Chondrocyte (in vitro differentiated cells): ENCODE measurements around the gene MSL3B.
A peak's percentile ranks its signal among the peaks of the same experiment; 100 is the strongest.

Source experiments
- DNase-seq: peaks from one replicate; pipeline ENCODE4 v3.0.0; 2021; ENCODE audit warnings: mixed read lengths, low spot score
- H3K27ac Mint-ChIP-seq: one replicate; pipeline ENCODE4 v1.8.0; 2021; ENCODE audit warnings: mild to moderate bottlenecking, moderate library complexity, mixed read lengths; ENCODE audit not compliant: unreplicated experiment
- H3K27me3 Mint-ChIP-seq: 2 replicates; pipeline ENCODE4 v1.8.0; 2021; ENCODE audit warnings: low read depth, mixed read lengths
- H3K36me3 Mint-ChIP-seq: 2 replicates; pipeline ENCODE4 v1.8.0; 2021; ENCODE audit warnings: low read depth, mixed read lengths
- H3K4me1 Mint-ChIP-seq: 2 replicates; pipeline ENCODE4 v1.8.0; 2021; ENCODE audit warnings: low read depth, mild to moderate bottlenecking, mixed read lengths
- H3K4me3 Mint-ChIP-seq: one replicate; pipeline ENCODE4 v1.8.0; 2021; ENCODE audit warnings: mild to moderate bottlenecking, moderate library complexity, mixed read lengths; ENCODE audit not compliant: unreplicated experiment
- H3K9me3 Mint-ChIP-seq: 2 replicates; pipeline ENCODE4 v1.8.0; 2021; ENCODE audit warnings: low read depth, mixed read lengths
- TF ChIP-seq, protein P1 (sequence below): fragments of 200-600 bp; sonication (generic); IDR thresholded peaks from 2 replicates; pipeline ENCODE4 v1.5.0; 2021; ENCODE audit warnings: antibody characterized with exemption, mild to moderate bottlenecking, moderate library complexity

The MSL3B gene

DNA sequence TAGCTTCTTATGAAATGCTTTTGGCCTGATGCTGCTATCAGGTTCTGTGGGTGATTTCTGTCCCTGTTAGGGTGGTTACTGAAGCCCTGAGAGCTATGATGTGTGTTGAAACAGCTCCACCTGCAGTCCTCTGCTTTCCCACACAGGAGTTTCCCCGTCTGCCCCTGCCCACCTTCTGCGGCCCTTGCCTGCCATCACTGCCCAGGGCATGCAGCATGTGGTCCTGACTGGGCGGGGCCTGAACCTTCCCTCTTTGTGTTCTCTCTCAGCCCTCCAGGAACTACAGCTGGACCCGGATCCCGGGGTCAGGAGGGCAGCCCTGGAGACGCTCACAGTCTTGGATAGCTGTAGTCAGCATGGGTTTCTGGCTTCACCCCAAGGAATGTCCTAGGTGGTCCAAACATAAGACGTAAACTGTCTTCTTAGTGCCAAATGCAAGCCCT, 35.3 kb downstream of the MSL3B start:
- Mint-ChIP-seq H3K36me3 (peaks cover 1% of the 10 kb centered on the region), H3K9me3 (no peaks in the 10 kb centered on the region), H3K27me3 (no peaks in the 10 kb centered on the region), H3K27ac (no peak overlapping the region), H3K4me3 (no peak overlapping the region), H3K4me1 (peaks cover 11% of the 10 kb centered on the region)
- peak; percentile 64 for DNase-seq
- TF ChIP-seq, protein P1, sequence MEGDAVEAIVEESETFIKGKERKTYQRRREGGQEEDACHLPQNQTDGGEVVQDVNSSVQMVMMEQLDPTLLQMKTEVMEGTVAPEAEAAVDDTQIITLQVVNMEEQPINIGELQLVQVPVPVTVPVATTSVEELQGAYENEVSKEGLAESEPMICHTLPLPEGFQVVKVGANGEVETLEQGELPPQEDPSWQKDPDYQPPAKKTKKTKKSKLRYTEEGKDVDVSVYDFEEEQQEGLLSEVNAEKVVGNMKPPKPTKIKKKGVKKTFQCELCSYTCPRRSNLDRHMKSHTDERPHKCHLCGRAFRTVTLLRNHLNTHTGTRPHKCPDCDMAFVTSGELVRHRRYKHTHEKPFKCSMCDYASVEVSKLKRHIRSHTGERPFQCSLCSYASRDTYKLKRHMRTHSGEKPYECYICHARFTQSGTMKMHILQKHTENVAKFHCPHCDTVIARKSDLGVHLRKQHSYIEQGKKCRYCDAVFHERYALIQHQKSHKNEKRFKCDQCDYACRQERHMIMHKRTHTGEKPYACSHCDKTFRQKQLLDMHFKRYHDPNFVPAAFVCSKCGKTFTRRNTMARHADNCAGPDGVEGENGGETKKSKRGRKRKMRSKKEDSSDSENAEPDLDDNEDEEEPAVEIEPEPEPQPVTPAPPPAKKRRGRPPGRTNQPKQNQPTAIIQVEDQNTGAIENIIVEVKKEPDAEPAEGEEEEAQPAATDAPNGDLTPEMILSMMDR: peak; percentile 79

DNA sequence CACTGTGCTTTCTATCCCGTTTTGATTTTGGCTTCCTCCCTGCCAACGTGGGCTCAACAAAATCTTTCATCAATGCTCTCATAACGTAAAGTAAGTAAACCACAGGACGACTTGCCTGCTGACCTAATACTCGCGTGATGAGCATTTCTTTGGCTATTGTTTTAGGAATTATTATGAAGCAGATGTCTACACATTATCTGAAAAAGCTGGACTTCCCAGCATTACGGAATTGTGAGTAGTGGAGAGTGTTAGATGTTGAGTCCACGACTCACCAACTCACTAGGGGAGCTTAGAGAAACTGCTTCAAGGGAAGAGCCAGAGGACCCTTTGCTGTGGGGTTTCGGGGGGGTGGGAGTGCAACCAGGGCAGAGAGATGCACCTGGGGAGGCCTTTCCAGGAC, 35.8 kb downstream of the MSL3B start:
- Mint-ChIP-seq H3K4me1 (peaks cover 11% of the 10 kb centered on the region), H3K36me3 (peaks cover 1% of the 10 kb centered on the region), H3K27me3 (no peaks in the 10 kb centered on the region), H3K4me3 (no peak overlapping the region), H3K9me3 (no peaks in the 10 kb centered on the region), H3K27ac (no peak overlapping the region)
- DNase-seq: no peak
- TF ChIP-seq, protein P1: no peak

DNA sequence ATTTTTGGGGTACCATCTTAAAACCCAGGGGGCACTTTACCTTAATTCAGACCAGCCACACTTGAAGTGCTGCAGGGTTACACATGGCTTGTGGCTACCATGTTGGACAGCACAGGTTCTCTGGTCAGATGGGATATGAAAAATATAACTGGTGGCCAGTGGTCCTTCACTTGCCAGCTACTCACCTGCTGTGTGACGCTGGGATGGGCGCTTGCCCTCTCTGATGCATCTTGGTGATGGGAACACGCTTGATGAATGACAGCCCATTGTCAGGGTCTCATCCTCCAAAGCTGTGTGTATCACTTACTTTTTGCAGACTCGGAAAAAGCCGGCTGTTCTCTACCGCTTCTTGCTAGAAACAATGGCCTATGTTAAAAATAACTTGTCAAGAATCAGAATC, 36.3 kb downstream of the MSL3B start:
- Mint-ChIP-seq H3K27ac (no peak overlapping the region), H3K4me3 (no peak overlapping the region), H3K27me3 (no peaks in the 10 kb centered on the region), H3K9me3 (no peaks in the 10 kb centered on the region), H3K4me1 (peaks cover 11% of the 10 kb centered on the region), H3K36me3 (peaks cover 1% of the 10 kb centered on the region)
- TF ChIP-seq, protein P1: no peak
- peak; percentile 51 for DNase-seq

DNA sequence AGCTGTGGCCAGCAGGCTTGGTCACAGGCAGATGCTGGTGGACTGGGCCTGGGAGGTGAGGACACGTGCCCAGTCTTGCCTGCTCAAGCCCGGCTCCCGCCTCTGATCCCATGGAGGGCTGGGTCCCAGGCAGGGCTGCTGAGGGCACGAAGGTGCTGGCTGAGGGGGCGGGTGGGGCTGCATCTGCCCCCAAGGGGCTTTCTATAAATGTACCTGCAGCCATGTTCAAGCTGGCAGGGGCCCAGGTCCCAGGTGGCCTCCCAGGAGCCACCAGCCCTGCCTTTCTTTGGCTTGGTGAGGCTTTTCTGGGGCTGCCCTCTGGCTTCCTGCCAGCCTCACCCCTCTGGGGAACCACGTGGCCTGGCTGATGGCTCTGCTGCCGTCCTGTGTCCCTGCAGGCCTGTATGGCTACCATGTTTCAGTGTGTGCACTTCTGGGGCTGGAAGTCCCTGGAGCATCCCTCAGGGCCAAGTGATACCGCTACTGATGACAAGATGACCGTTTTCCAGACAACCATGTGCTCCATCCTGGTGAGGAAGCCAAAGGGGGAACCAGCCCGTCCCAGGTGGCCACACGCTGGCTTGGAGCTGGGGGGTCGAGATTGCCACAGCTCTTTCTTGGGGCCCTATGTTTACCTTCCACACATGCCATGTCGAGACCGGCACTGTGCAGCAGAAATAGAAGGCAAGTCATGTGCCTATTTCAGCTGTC, 37.0 kb downstream of the MSL3B start:
- peaks cover 7% of the 10 kb centered on the region for H3K9me3 Mint-ChIP-seq
- TF ChIP-seq, protein P1: no peak
- no peak overlapping the region for H3K27ac Mint-ChIP-seq
- H3K4me1 Mint-ChIP-seq: peaks cover 11% of the 10 kb centered on the region
- no peaks in the 10 kb centered on the region for H3K27me3 Mint-ChIP-seq
- DNase-seq: peak; percentile 67
- H3K36me3 Mint-ChIP-seq: no peaks in the 10 kb centered on the region
- H3K4me3 Mint-ChIP-seq: no peak overlapping the region

DNA sequence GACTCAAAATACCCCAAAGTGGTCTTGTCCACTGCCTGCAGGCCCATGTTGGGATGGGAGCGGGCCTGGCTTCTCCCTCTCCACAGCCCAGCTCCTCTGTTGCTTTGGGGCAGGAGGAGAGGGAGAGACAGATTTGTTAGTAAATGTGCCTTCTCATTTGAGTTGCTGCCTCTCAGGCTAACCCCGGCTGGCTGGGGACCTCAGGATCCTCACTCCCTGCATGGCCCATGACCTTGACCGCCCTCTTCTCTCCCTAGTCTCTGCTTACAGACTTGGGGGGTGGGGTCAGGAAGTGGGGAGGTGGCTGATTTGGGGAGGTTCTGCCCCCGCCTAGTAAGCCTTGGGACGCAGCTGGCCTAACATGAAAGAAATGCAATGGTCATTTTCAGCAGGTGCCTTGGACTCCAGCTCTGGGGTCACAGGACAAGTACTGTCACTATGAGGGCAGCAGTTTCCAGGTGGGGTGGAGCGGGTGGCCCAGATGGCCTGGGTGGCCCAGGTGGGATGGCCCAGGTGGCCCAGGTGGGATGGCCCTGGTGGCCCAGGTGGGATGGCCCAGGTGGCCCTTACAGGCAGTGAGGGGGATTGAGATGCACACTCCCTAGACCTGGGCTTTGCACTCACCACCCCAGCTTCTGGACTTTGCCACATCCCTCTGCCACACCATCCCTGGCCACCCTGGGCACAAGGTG, 37.9 kb downstream of the MSL3B start:
- no peak overlapping the region for H3K27ac Mint-ChIP-seq
- TF ChIP-seq, protein P1: no peak
- no peak overlapping the region for H3K4me3 Mint-ChIP-seq
- H3K4me1 Mint-ChIP-seq: peaks cover 11% of the 10 kb centered on the region
- no peaks in the 10 kb centered on the region for H3K27me3 Mint-ChIP-seq
- H3K9me3 Mint-ChIP-seq: peaks cover 7% of the 10 kb centered on the region
- no peaks in the 10 kb centered on the region for H3K36me3 Mint-ChIP-seq
- peak; percentile 74 for DNase-seq
